K562 (cell line): Measurements from ENCODE around the gene SORCS1. TPM values are rescaled to one million over a fixed set of nuclear protein-coding genes. Genes with fewer than 3 reads are reported as not detected.
A peak's percentile ranks its signal among the peaks of the same experiment; 100 is the strongest.

Source experiments
- CHD2 ChIP-seq: IDR thresholded peaks from 2 replicates; pipeline ENCODE4 v1.6.1; 2011; ENCODE audit warnings: low read depth, low read length
- DPF2 ChIP-seq: fragments of 450-650 bp; IDR thresholded peaks from 2 replicates; pipeline ENCODE4 v1.6.1; 2016
- EGR1 ChIP-seq: fragments of 450-650 bp; conservative IDR thresholded peaks from 2 replicates; pipeline ENCODE4 v1.6.1; 2017; ENCODE audit warnings: mild to moderate bottlenecking
- FOSL1 ChIP-seq: fragments of 200-800 bp; sonication (Bioruptor generic); conservative IDR thresholded peaks from 2 replicates; pipeline ENCODE4 v1.6.1; 2016; ENCODE audit warnings: missing genetic modification characterization, missing compliant biosample characterization
- GABPA ChIP-seq: fragments of 200-800 bp; sonication (Bioruptor generic); conservative IDR thresholded peaks from 2 replicates; pipeline ENCODE4 v1.6.1; 2016; ENCODE audit warnings: low read depth, missing genetic modification characterization, missing compliant biosample characterization
- SRSF1 ChIP-seq: fragments of 200-400 bp; formaldehyde crosslinking; IDR thresholded peaks from 2 replicates; pipeline ENCODE4 v1.6.1; 2017; ENCODE audit warnings: mild to moderate bottlenecking, low read depth, low read length, moderate library complexity
- TAF1 ChIP-seq: IDR thresholded peaks from 2 replicates; pipeline ENCODE4 v1.6.1; 2011; ENCODE audit warnings: mild to moderate bottlenecking, low read length, moderate library complexity; ENCODE audit not compliant: insufficient read depth, control insufficient read depth, severe bottlenecking; ENCODE audit errors: extremely low read depth
- TAL1 ChIP-seq: fragments of 450-650 bp; IDR thresholded peaks from 2 replicates; pipeline ENCODE4 v1.6.1; 2016; ENCODE audit warnings: mild to moderate bottlenecking
- polyA plus RNA-seq, 8 experiments: library from polyadenylated mRNA; depleted of rRNA in 4 of 8; stranded (reverse) in 5 of 8; unstranded in 3 of 8; fragments of >200 nt; fragmentation: Nextera tagmentation in 2 of 8; fragmentation: Illumina TruSeq in 1 of 8; extraction: Ambion mirVana in 2 of 8; extraction: Trizol in 1 of 8; gene quantifications; 2 replicates each; pipeline versions ENCODE4 v1.2.1 to v1.2.3, GENCODE V29; 2011 to 2014; ENCODE audit warnings: inconsistent platforms in 1 of 8, missing spikeins in 1 of 8
- total RNA-seq, 7 experiments: library from RNA; depleted of rRNA in 6 of 7; stranded (reverse); fragments of >200 nt in 6 of 7; fragmentation: Illumina TruSeq in 2 of 7; extraction: Trizol in 2 of 7; gene quantifications; 2 replicates each; pipeline versions ENCODE4 v1.2.1 to v1.2.3, GENCODE V29; 2011 to 2021; ENCODE audit warnings: low replicate concordance in 1 of 7
- TF ChIP-seq, protein P1 (sequence below), 2 experiments: fragments of 450-650 bp; IDR thresholded peaks; 2 replicates each; pipeline ENCODE4 v1.6.1; 2016; ENCODE audit warnings: mild to moderate bottlenecking in 2 of 2, borderline replicate concordance in 1 of 2, low read depth in 1 of 2, moderate library complexity in 1 of 2
- TF ChIP-seq, protein P2 (sequence below): fragments of 250-450 bp; sonication (Bioruptor Pico); IDR thresholded peaks from 2 replicates; pipeline ENCODE4 v1.4.0; 2020; ENCODE audit warnings: borderline replicate concordance
- TF ChIP-seq, protein P3 (sequence below): fragments of 250-450 bp; sonication (Bioruptor Pico); IDR thresholded peaks from 2 replicates; pipeline ENCODE4 v1.4.0; 2020

The SORCS1 gene
- total and polyA plus RNA-seq, 9 of the 15 experiments (the other 6 are each of a cell fraction or from before 2014, with no cell fraction given), result 1.5 to 3.9 (median 2.7) TPM

DNA sequence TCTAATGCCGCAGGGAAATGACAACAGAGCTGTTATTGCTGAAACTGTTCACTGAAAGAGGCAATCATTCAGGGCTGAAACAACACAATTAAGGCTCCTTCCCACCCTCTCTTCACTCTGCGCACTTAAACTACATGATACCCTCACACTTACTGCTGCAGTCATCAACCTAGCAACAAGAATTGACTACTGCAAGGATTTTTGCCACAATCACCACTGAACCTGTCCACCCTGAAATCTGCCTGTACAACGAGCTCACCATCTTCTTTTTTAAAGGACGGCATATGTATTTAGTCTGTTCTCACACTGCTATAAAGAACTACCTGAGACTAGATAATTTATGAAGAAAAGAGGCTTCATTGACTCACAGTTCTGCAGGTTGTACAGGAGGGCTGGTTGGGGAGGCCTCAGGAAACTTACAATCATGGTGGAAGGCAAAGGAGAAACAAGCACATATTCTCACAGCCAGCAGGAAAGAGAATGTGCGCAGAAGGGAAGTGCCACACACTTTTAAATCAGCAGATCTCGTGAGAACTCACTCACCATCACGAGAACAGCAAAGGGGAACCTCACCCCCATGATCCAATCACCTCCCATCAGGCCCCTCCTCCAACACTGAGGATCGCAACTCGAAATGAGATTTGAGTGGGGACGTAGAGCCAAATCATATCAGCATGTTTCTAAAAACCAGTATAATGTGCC lies 131.7 kb downstream of the SORCS1 start (continued):
- TF ChIP-seq, protein P1, sequence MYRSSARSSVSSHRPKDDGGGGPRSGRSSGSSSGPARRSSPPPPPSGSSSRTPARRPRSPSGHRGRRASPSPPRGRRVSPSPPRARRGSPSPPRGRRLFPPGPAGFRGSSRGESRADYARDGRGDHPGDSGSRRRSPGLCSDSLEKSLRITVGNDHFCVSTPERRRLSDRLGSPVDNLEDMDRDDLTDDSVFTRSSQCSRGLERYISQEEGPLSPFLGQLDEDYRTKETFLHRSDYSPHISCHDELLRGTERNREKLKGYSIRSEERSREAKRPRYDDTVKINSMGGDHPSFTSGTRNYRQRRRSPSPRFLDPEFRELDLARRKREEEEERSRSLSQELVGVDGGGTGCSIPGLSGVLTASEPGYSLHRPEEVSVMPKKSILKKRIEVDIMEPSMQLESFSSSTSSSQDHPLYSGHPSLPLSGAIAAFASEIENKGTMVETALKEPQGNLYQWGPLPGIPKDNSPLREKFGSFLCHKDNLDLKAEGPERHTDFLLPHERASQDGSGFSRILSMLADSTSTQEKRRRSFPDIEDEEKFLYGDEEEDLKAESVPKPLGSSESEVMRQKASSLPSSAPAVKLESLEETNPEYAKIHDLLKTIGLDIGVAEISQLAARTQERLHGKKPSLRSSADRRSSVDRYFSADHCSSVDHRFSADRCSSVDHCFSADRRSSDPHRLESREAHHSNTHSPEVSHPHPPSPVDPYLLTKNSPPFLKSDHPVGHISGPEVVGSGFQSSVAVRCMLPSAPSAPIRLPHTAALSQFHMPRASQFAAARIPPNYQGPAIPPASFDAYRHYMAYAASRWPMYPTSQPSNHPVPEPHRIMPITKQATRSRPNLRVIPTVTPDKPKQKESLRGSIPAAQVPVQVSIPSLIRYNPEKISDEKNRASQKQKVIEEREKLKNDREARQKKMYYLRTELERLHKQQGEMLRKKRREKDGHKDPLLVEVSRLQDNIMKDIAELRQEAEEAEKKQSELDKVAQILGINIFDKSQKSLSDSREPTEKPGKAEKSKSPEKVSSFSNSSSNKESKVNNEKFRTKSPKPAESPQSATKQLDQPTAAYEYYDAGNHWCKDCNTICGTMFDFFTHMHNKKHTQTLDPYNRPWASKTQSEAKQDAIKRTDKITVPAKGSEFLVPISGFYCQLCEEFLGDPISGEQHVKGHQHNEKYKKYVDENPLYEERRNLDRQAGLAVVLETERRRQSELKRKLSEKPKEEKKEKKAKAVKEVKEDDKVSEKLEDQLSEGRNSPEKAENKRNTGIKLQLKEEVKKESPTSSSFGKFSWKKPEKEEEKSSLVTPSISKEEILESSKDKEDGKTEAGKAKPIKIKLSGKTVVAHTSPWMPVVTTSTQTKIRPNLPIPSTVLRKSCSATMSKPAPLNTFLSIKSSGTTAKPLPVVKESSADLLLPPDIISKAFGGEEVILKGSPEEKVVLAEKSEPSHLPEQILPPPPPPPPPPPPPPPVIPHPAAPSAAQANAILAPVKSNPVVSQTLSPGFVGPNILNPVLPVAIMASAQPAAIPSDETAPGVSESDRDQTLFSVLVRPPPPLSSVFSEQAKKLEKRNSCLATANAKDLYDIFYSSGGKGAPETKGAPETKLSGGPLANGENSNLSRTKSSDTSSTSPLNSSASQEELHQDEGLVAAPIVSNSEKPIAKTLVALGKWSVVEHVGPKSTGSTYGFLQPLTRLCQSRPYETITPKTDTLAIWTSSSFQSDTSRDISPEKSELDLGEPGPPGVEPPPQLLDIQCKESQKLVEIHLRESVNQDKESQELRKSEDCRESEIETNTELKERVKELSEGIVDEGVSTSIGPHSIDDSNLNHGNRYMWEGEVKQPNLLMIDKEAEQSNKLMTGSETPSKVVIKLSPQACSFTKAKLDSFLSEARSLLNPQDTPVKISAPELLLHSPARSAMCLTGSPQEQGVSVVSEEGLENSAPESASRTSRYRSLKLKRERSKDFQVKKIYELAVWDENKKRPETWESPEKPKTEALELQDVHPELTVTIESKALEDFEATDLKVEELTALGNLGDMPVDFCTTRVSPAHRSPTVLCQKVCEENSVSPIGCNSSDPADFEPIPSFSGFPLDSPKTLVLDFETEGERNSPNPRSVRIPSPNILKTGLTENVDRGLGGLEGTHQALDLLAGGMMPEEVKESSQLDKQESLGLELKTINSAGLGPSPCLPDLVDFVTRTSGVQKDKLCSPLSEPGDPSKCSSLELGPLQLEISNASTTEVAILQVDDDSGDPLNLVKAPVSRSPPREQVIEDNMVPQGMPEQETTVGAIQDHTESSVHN (IDR thresholded peaks at IDR 0.05; ENCODE audit: borderline replicate concordance in 1 of 2, low read depth in 1 of 2), result no peak
- TF ChIP-seq, protein P2, sequence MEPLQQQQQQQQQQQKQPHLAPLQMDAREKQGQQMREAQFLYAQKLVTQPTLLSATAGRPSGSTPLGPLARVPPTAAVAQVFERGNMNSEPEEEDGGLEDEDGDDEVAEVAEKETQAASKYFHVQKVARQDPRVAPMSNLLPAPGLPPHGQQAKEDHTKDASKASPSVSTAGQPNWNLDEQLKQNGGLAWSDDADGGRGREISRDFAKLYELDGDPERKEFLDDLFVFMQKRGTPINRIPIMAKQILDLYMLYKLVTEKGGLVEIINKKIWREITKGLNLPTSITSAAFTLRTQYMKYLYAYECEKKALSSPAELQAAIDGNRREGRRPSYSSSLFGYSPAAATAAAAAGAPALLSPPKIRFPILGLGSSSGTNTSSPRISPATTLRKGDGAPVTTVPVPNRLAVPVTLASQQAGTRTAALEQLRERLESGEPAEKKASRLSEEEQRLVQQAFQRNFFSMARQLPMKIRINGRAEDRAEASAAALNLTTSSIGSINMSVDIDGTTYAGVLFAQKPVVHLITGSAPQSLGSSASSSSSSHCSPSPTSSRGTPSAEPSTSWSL (CRISPR knock-in tag), result no peak
- TF ChIP-seq FOSL1 (peak; percentile 50; the same call in 1 of the 2 replicates), CHD2 (peak; percentile 93), SRSF1 (no peak), TAL1 (no peak), EGR1 (no peak), TAF1 (peak; percentile 35), DPF2 (0 out of 2 replicates have a peak, but pooled peaks have one; percentile 21), GABPA (tag) (0 out of 2 replicates have a peak, but pooled peaks have one; percentile 16)
- TF ChIP-seq, protein P3, sequence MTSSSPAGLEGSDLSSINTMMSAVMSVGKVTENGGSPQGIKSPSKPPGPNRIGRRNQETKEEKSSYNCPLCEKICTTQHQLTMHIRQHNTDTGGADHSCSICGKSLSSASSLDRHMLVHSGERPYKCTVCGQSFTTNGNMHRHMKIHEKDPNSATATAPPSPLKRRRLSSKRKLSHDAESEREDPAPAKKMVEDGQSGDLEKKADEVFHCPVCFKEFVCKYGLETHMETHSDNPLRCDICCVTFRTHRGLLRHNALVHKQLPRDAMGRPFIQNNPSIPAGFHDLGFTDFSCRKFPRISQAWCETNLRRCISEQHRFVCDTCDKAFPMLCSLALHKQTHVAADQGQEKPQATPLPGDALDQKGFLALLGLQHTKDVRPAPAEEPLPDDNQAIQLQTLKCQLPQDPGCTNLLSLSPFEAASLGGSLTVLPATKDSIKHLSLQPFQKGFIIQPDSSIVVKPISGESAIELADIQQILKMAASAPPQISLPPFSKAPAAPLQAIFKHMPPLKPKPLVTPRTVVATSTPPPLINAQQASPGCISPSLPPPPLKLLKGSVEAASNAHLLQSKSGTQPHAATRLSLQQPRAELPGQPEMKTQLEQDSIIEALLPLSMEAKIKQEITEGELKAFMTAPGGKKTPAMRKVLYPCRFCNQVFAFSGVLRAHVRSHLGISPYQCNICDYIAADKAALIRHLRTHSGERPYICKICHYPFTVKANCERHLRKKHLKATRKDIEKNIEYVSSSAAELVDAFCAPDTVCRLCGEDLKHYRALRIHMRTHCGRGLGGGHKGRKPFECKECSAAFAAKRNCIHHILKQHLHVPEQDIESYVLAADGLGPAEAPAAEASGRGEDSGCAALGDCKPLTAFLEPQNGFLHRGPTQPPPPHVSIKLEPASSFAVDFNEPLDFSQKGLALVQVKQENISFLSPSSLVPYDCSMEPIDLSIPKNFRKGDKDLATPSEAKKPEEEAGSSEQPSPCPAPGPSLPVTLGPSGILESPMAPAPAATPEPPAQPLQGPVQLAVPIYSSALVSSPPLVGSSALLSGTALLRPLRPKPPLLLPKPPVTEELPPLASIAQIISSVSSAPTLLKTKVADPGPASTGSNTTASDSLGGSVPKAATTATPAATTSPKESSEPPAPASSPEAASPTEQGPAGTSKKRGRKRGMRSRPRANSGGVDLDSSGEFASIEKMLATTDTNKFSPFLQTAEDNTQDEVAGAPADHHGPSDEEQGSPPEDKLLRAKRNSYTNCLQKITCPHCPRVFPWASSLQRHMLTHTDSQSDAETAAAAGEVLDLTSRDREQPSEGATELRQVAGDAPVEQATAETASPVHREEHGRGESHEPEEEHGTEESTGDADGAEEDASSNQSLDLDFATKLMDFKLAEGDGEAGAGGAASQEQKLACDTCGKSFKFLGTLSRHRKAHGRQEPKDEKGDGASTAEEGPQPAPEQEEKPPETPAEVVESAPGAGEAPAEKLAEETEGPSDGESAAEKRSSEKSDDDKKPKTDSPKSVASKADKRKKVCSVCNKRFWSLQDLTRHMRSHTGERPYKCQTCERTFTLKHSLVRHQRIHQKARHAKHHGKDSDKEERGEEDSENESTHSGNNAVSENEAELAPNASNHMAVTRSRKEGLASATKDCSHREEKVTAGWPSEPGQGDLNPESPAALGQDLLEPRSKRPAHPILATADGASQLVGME (CRISPR knock-in tag), result no peak
